H9 (cell line): Measurements from ENCODE around the gene NPHP4. TPM values are rescaled to one million over a fixed set of nuclear protein-coding genes. Genes with fewer than 3 reads are reported as not detected.

Experiments
- DNase-seq: peaks from one replicate; pipeline ENCODE4 v3.0.0-alpha.2; 2017
- H2AFZ ChIP-seq: one replicate; pipeline ENCODE4 v1.6.1; 2013; ENCODE audit warnings: mild to moderate bottlenecking, low read length, control low read depth, moderate library complexity
- H2AK5ac ChIP-seq: 2 replicates; pipeline ENCODE4 v1.6.1; 2013; ENCODE audit warnings: low read length, control low read depth, mixed read lengths; ENCODE audit not compliant: insufficient read length
- H2BK120ac ChIP-seq: one replicate; pipeline ENCODE4 v1.6.1; 2013; ENCODE audit warnings: low read depth, mild to moderate bottlenecking, low read length, control low read depth, inconsistent platforms; ENCODE audit not compliant: poor library complexity, severe bottlenecking
- H2BK12ac ChIP-seq: 2 replicates; pipeline ENCODE4 v1.6.1; 2013; ENCODE audit warnings: low read length, control low read depth, mixed read lengths, low read depth; ENCODE audit not compliant: insufficient read length
- H2BK15ac ChIP-seq: 2 replicates; pipeline ENCODE4 v1.6.1; 2013; ENCODE audit warnings: low read depth, low read length, control low read depth
- H2BK20ac ChIP-seq: one replicate; pipeline ENCODE4 v1.6.1; 2013; ENCODE audit warnings: low read depth, mild to moderate bottlenecking, low read length, control low read depth, inconsistent platforms; ENCODE audit not compliant: poor library complexity, severe bottlenecking
- H2BK5ac ChIP-seq: 2 replicates; pipeline ENCODE4 v1.6.1; 2013; ENCODE audit warnings: low read length, control low read depth, mixed read lengths; ENCODE audit not compliant: insufficient read length
- H3K14ac ChIP-seq: 2 replicates; pipeline ENCODE4 v1.6.1; 2013; ENCODE audit warnings: low read length, control low read depth; ENCODE audit not compliant: insufficient read depth
- H3K18ac ChIP-seq: 2 replicates; pipeline ENCODE4 v1.6.1; 2013; ENCODE audit warnings: low read depth, mild to moderate bottlenecking, mixed read lengths, low read length, control low read depth; ENCODE audit not compliant: insufficient read length
- H3K23ac ChIP-seq: 2 replicates; pipeline ENCODE4 v1.6.1; 2013; ENCODE audit warnings: low read length, control low read depth, mixed read lengths, low read depth; ENCODE audit not compliant: insufficient read length
- H3K23me2 ChIP-seq: 2 replicates; pipeline ENCODE4 v1.6.1; 2013; ENCODE audit warnings: low read depth, mild to moderate bottlenecking, mixed read lengths, low read length, control low read depth; ENCODE audit not compliant: insufficient read length, poor library complexity, severe bottlenecking
- H3K27ac ChIP-seq: 2 replicates; pipeline ENCODE4 v1.5.1; 2013; ENCODE audit warnings: low read length, control low read depth, mixed read lengths, low read depth; ENCODE audit not compliant: insufficient read length
- H3K27me3 ChIP-seq: 2 replicates; pipeline ENCODE4 v1.6.1; 2013; ENCODE audit warnings: low read length, control low read depth, inconsistent platforms; ENCODE audit not compliant: insufficient read depth
- H3K4ac ChIP-seq: 2 replicates; pipeline ENCODE4 v1.6.1; 2013; ENCODE audit warnings: low read depth, mild to moderate bottlenecking, control low read depth, inconsistent platforms, low read length, moderate library complexity
- H3K4me1 ChIP-seq: 2 replicates; pipeline ENCODE4 v1.6.1; 2013; ENCODE audit warnings: low read length, control low read depth, inconsistent platforms; ENCODE audit not compliant: insufficient read depth
- H3K4me2 ChIP-seq: 2 replicates; pipeline ENCODE4 v1.6.1; 2013; ENCODE audit warnings: low read length, control low read depth, mixed read lengths; ENCODE audit not compliant: insufficient read length, insufficient read depth
- H3K56ac ChIP-seq: 2 replicates; pipeline ENCODE4 v1.6.1; 2013; ENCODE audit warnings: low read depth, mild to moderate bottlenecking, mixed read lengths, low read length, control low read depth; ENCODE audit not compliant: insufficient read length
- H3K79me1 ChIP-seq: 2 replicates; pipeline ENCODE4 v1.6.1; 2013; ENCODE audit warnings: low read depth, mild to moderate bottlenecking, moderate library complexity, low read length, control low read depth, inconsistent platforms; ENCODE audit not compliant: insufficient read depth, poor library complexity, severe bottlenecking
- H3K79me2 ChIP-seq: 2 replicates; pipeline ENCODE4 v1.6.1; 2013; ENCODE audit warnings: low read length, control low read depth, inconsistent platforms; ENCODE audit not compliant: insufficient read depth
- H3K9ac ChIP-seq: 2 replicates; pipeline ENCODE4 v1.6.1; 2013; ENCODE audit warnings: low read length, control low read depth, mixed read lengths; ENCODE audit not compliant: insufficient read length; ENCODE audit errors: extremely low read depth
- H3K9me3 ChIP-seq: one replicate; pipeline ENCODE4 v1.6.1; 2013; ENCODE audit warnings: low read depth, low read length, inconsistent platforms; ENCODE audit not compliant: control insufficient read depth
- H3T11ph ChIP-seq: one replicate; pipeline ENCODE4 v1.6.1; 2013; ENCODE audit warnings: mild to moderate bottlenecking, low read length, control low read depth, inconsistent platforms
- H4K20me1 ChIP-seq: one replicate; pipeline ENCODE4 v1.6.1; 2013; ENCODE audit not compliant: control insufficient read depth, insufficient read length, insufficient read depth
- H4K5ac ChIP-seq: 2 replicates; pipeline ENCODE4 v1.6.1; 2013; ENCODE audit warnings: low read depth, mild to moderate bottlenecking, mixed read lengths, low read length, control low read depth; ENCODE audit not compliant: insufficient read length
- H4K8ac ChIP-seq: replicated peaks from 2 replicates; pipeline ENCODE4 v1.6.1; 2013; ENCODE audit warnings: low read length, control low read depth, mixed read lengths, low read depth; ENCODE audit not compliant: insufficient read length
- H4K91ac ChIP-seq: 2 replicates; pipeline ENCODE4 v1.6.1; 2013; ENCODE audit warnings: low read depth, mild to moderate bottlenecking, moderate library complexity, mixed read lengths, low read length, control low read depth; ENCODE audit not compliant: insufficient read length
- H3K27ac Mint-ChIP-seq, 3 experiments: 2 replicates in 2 of 3; 3 replicates in 1 of 3; pipeline ENCODE4 v1.8.0; 2020 to 2021; ENCODE audit warnings: mixed read lengths in 3 of 3, mild to moderate bottlenecking in 1 of 3, moderate library complexity in 1 of 3
- H3K27me3 Mint-ChIP-seq: 2 replicates; pipeline ENCODE4 v1.8.0; 2021; ENCODE audit warnings: low read depth, mild to moderate bottlenecking, moderate library complexity, mixed read lengths
- H3K36me3 Mint-ChIP-seq, 3 experiments: 2 replicates in 2 of 3; 3 replicates in 1 of 3; pipeline ENCODE4 v1.8.0; 2020 to 2021; ENCODE audit warnings: low read depth in 3 of 3, mixed read lengths in 3 of 3; ENCODE audit not compliant: insufficient read depth in 1 of 3
- H3K4me1 Mint-ChIP-seq, 2 experiments: 2 replicates each; pipeline ENCODE4 v1.8.0; 2020; ENCODE audit warnings: mixed read lengths in 2 of 2
- H3K4me3 Mint-ChIP-seq, 2 experiments: 2 replicates in 1 of 2; 3 replicates in 1 of 2; pipeline ENCODE4 v1.8.0; 2020 to 2021; ENCODE audit warnings: mild to moderate bottlenecking in 2 of 2, mixed read lengths in 2 of 2, moderate library complexity in 1 of 2
- H3K9me3 Mint-ChIP-seq, 2 experiments: 2 replicates in 1 of 2; 3 replicates in 1 of 2; pipeline ENCODE4 v1.8.0; 2020; ENCODE audit warnings: mild to moderate bottlenecking in 2 of 2, mixed read lengths in 2 of 2, moderate library complexity in 1 of 2
- WGBS: extraction: QIAGEN DNeasy Blood & Tissue Kit; methylation state at CpG from one replicate; pipeline ENCODE4 v1.1.7; 2013; ENCODE audit warnings: missing lambda C conversion rate, low lambda C conversion rate, mixed read lengths; ENCODE audit not compliant: insufficient read length; ENCODE audit errors: extremely low coverage; 5-methylcytosine and 5-hydroxymethylcytosine counted together
- total RNA-seq: library from RNA; stranded (reverse); gene quantifications from 2 replicates; pipeline ENCODE4 v1.2.1, GENCODE V29; 2021
- TF ChIP-seq, protein P1 (sequence below): fragments of 200-600 bp; sonication (generic); conservative IDR thresholded peaks from 3 replicates; pipeline ENCODE4 v1.8.0; 2021; ENCODE audit warnings: antibody characterized with exemption, mild to moderate bottlenecking

Gene NPHP4
- total RNA-seq, 1 experiment from 2014 or later: 17.6 TPM

DNA sequence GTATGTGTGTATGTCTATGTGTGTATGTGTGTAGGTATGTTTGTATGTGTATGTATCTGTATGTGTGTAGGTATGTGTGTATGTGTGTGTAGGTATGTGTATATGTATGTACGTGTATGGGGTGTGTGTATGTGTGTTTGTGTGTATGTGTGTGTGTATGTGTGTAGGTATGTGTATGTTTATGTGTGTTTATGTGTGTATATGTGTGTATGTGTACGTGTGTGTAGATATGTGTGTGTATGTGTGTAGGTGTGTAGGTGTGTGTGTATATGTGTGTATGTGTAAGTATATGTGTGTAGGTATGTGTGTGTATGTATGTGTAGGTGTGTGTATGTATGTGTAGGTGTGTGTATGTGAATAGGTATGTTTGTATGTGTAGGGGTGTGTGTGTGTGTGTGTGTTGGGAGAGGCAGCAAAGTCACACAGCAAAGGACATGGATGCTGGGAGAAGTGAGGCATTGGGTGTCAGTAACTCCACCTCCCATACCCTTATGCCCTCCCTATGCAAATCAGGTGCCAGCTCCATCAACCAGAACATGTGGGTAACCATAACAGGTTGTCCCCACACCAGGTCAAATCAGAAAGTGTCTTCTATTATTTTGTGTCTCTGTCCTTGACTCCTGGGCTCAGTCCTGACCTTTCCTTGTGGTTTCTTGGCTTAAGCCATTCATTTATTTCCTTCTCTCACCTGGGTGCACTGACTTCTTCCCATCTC is 38.5 kb upstream of the NPHP4 start:
- no peak overlapping the region for H2BK15ac ChIP-seq
- no peaks in the 10 kb centered on the region for H3K27me3 ChIP-seq
- H3K9ac ChIP-seq: no peak overlapping the region
- no peak overlapping the region for H2BK12ac ChIP-seq
- H3K9me3 ChIP-seq: no peaks in the 10 kb centered on the region
- no peak overlapping the region for H4K8ac ChIP-seq
- peaks cover 3% of the 10 kb centered on the region for H4K20me1 ChIP-seq
- H3K4ac ChIP-seq: no peak overlapping the region
- H3K23ac ChIP-seq: no peak overlapping the region
- no peak overlapping the region for H3K27ac Mint-ChIP-seq
- H4K91ac ChIP-seq: no peak overlapping the region
- no peak overlapping the region for H3K14ac ChIP-seq
- no peak for DNase-seq
- no peak overlapping the region for H3T11ph ChIP-seq
- H2BK5ac ChIP-seq: no peak overlapping the region
- no peaks in the 10 kb centered on the region for H3K79me1 ChIP-seq
- H3K4me2 ChIP-seq: no peak overlapping the region
- H3K56ac ChIP-seq: no peak overlapping the region
- no peak overlapping the region for H2BK20ac ChIP-seq
- H3K9me3 Mint-ChIP-seq: no peaks in the 10 kb centered on the region; a peak in 1 of 5 replicates
- H4K5ac ChIP-seq: no peak overlapping the region
- no peak overlapping the region for H2AFZ ChIP-seq
- peaks cover 4% of the 10 kb centered on the region for H3K23me2 ChIP-seq
- H2AK5ac ChIP-seq: no peak overlapping the region
- TF ChIP-seq, protein P1, sequence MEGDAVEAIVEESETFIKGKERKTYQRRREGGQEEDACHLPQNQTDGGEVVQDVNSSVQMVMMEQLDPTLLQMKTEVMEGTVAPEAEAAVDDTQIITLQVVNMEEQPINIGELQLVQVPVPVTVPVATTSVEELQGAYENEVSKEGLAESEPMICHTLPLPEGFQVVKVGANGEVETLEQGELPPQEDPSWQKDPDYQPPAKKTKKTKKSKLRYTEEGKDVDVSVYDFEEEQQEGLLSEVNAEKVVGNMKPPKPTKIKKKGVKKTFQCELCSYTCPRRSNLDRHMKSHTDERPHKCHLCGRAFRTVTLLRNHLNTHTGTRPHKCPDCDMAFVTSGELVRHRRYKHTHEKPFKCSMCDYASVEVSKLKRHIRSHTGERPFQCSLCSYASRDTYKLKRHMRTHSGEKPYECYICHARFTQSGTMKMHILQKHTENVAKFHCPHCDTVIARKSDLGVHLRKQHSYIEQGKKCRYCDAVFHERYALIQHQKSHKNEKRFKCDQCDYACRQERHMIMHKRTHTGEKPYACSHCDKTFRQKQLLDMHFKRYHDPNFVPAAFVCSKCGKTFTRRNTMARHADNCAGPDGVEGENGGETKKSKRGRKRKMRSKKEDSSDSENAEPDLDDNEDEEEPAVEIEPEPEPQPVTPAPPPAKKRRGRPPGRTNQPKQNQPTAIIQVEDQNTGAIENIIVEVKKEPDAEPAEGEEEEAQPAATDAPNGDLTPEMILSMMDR: no peak
- H3K79me2 ChIP-seq: no peaks in the 10 kb centered on the region
- H3K4me3 Mint-ChIP-seq: no peak overlapping the region
- H3K27me3 Mint-ChIP-seq: peaks cover 42% of the 10 kb centered on the region
- H3K36me3 Mint-ChIP-seq: no peaks in the 10 kb centered on the region; a peak in 1 of 7 replicates
- no peak overlapping the region for H3K27ac ChIP-seq
- no peak overlapping the region for H2BK120ac ChIP-seq
- peaks cover 13 to 21% of the 10 kb centered on the region in 2 experiments for H3K4me1 Mint-ChIP-seq
- no peaks in the 10 kb centered on the region for H3K4me1 ChIP-seq
- H3K18ac ChIP-seq: no peak overlapping the region
- WGBS: 98% methylated on average over 2 of the region's 2 CpGs
